NCI-H748 treated with DMSO at 0.1 percent for 48 hours (cell line): ENCODE data around the gene RTN4RL1.
"Not testable (repeated sequence)": the region's sequence is repeated elsewhere in the genome, so short reads cannot be mapped to it uniquely, and the experiment has no call there.

Source experiments
- DNase-seq: peaks from one replicate; lab custom pipeline; 2025; lab: John Stamatoyannopoulos, UW

Gene RTN4RL1

GRCh38 chr17:2025622-2026309 is 632 bp upstream of the RTN4RL1 start:
- peak; percentile 40 for DNase-seq

- no peak for DNase-seq
Measured at GRCh38 chr17:2024572-2025219, 438 bp downstream of the RTN4RL1 start.

GRCh38 chr17:2023692-2024571 is 1.2 kb downstream of the RTN4RL1 start:
- peak; percentile 36 for DNase-seq

- no peak for DNase-seq
Measured at GRCh38 chr17:2023256-2023655, 1.9 kb downstream of the RTN4RL1 start.

- DNase-seq = no peak
Measured at GRCh38 chr17:2022647-2023240, 2.4 kb downstream of the RTN4RL1 start.

- DNase-seq = no peak
Measured at GRCh38 chr17:2020721-2021120, 4.4 kb downstream of the RTN4RL1 start.

GRCh38 chr17:2019723-2020122 is 5.4 kb downstream of the RTN4RL1 start:
- no peak for DNase-seq

- peak; percentile 53 for DNase-seq
Measured at GRCh38 chr17:2018716-2019510, 6.2 kb downstream of the RTN4RL1 start.

- no peak for DNase-seq
Measured at GRCh38 chr17:2017274-2017941, 7.7 kb downstream of the RTN4RL1 start.

GRCh38 chr17:2016494-2016893 is 8.6 kb downstream of the RTN4RL1 start:
- DNase-seq = no peak

GRCh38 chr17:2015314-2015713 is 9.8 kb downstream of the RTN4RL1 start:
- DNase-seq = no peak

- DNase-seq = no peak
Measured at GRCh38 chr17:2013994-2014317, 11.2 kb downstream of the RTN4RL1 start.

GRCh38 chr17:2013220-2013993 is 11.7 kb downstream of the RTN4RL1 start:
- not testable (repeated sequence) for DNase-seq

- DNase-seq = no peak
Measured at GRCh38 chr17:2012499-2012898, 12.6 kb downstream of the RTN4RL1 start.

GRCh38 chr17:2011411-2012371 is 13.4 kb downstream of the RTN4RL1 start:
- no peak for DNase-seq

- DNase-seq = no peak
Measured at GRCh38 chr17:2009737-2010136, 15.4 kb downstream of the RTN4RL1 start.

GRCh38 chr17:2008332-2009126 is 16.6 kb downstream of the RTN4RL1 start:
- no peak for DNase-seq

- no peak for DNase-seq
Measured at GRCh38 chr17:2004435-2004952, 20.6 kb downstream of the RTN4RL1 start.
